SK-N-SH (cell line): ENCODE measurements around the gene APLP1. TPM values are rescaled to one million over a fixed set of nuclear protein-coding genes. Genes with fewer than 3 reads are reported as not detected.
A peak's percentile ranks its signal among the peaks of the same experiment; 100 is the strongest.

Experiments
- CTCF ChIA-PET: fragments of 300-600, 350-600 bp; formaldehyde crosslinking; extraction: SDS; loops from one replicate; lab custom pipeline; 2021; lab: Yijun Ruan, JAX
- POLR2A ChIA-PET: fragments of 350-600 bp; sonication (Branson Sonifier 250); formaldehyde crosslinking; extraction: SDS; loops from one replicate; lab custom pipeline; 2020; ENCODE audit warnings: antibody characterized with exemption, inconsistent platforms; lab: Yijun Ruan, JAX
- DNase-seq: peaks from one replicate; pipeline ENCODE4 v3.0.0; 2012
- H2AFZ ChIP-seq: fragments of 200-600 bp; sonication (generic); 2 replicates; pipeline ENCODE4 v1.8.1; 2016; ENCODE audit warnings: antibody characterized with exemption, mild to moderate bottlenecking, low read depth
- H3F3A ChIP-seq: fragments of 200-600 bp; sonication (generic); replicated peaks from 2 replicates; pipeline ENCODE3; 2016; ENCODE audit warnings: antibody characterized with exemption, mild to moderate bottlenecking; ENCODE audit not compliant: insufficient read depth
- H3K27ac ChIP-seq, 2 experiments: fragments of 200-500 bp in 1 of 2; fragments of 200-600 bp in 1 of 2; sonication (Bioruptor generic) in 1 of 2; sonication (generic), shearing (Covaris generic) in 1 of 2; 2 replicates each; pipeline versions ENCODE4 v1.5.1 to v1.6.1; 2014 to 2016; ENCODE audit warnings: low read depth in 2 of 2, inconsistent platforms in 1 of 2, low read length in 1 of 2, mild to moderate bottlenecking in 1 of 2, mixed read lengths in 1 of 2
- H3K27me3 ChIP-seq: fragments of 200-600 bp; sonication (generic), shearing (Covaris generic); 2 replicates; pipeline ENCODE4 v1.6.1; 2016; ENCODE audit warnings: mixed run types; ENCODE audit not compliant: insufficient read depth
- H3K36me3 ChIP-seq, 2 experiments: fragments of 200-500 bp in 1 of 2; fragments of 200-600 bp in 1 of 2; sonication (Bioruptor generic) in 1 of 2; sonication (generic) in 1 of 2; replicated peaks in 1 of 2; 2 replicates each; pipeline versions ENCODE3 to v1.5.1; 2014 to 2016; ENCODE audit warnings: low read length in 1 of 2, mild to moderate bottlenecking in 1 of 2; ENCODE audit not compliant: insufficient read depth in 2 of 2, control insufficient read depth in 1 of 2
- H3K4me1 ChIP-seq, 2 experiments: fragments of 200-500 bp in 1 of 2; fragments of 200-600 bp in 1 of 2; sonication (Bioruptor generic) in 1 of 2; sonication (generic), shearing (Covaris generic) in 1 of 2; 2 replicates each; pipeline versions ENCODE4 v1.5.1 to v1.6.1; 2014 to 2016; ENCODE audit warnings: low read depth in 1 of 2, low read length in 1 of 2, mixed run types in 1 of 2; ENCODE audit not compliant: insufficient read depth in 2 of 2, control insufficient read depth in 1 of 2
- H3K4me2 ChIP-seq: fragments of 200-600 bp; sonication (generic), shearing (Covaris generic); 2 replicates; pipeline ENCODE4 v1.6.1; 2017; ENCODE audit warnings: mixed run types
- H3K4me3 ChIP-seq, 2 experiments: fragments of 200-500 bp in 1 of 2; fragments of 200-600 bp in 1 of 2; sonication (Bioruptor generic) in 1 of 2; sonication (generic), shearing (Covaris generic) in 1 of 2; 2 replicates each; pipeline versions ENCODE4 v1.5.1 to v1.8.1; 2014 to 2016; ENCODE audit warnings: low read depth in 2 of 2, inconsistent platforms in 1 of 2, low read length in 1 of 2, mild to moderate bottlenecking in 1 of 2, mixed read lengths in 1 of 2, moderate library complexity in 1 of 2
- H3K79me2 ChIP-seq: fragments of 200-600 bp; sonication (generic); 2 replicates; pipeline ENCODE4 v1.8.1; 2017; ENCODE audit warnings: mild to moderate bottlenecking; ENCODE audit not compliant: insufficient read depth
- H3K9ac ChIP-seq: fragments of 200-600 bp; sonication (generic); 2 replicates; pipeline ENCODE4 v1.6.1; 2017; ENCODE audit warnings: mixed run types
- H3K9me2 ChIP-seq: fragments of 200-600 bp; sonication (generic); 2 replicates; pipeline ENCODE4 v1.6.1; 2017; ENCODE audit warnings: mixed run types
- H3K9me3 ChIP-seq: fragments of 200-600 bp; sonication (generic); 2 replicates; pipeline ENCODE4 v1.6.1; 2017; ENCODE audit warnings: mixed run types, mild to moderate bottlenecking, moderate library complexity
- H4K20me1 ChIP-seq: fragments of 200-600 bp; sonication (generic); 2 replicates; pipeline ENCODE4 v1.6.1; 2017; ENCODE audit warnings: mild to moderate bottlenecking, mixed run types; ENCODE audit not compliant: insufficient read depth
- CHD2 ChIP-seq: fragments of 150-350 bp; IDR thresholded peaks from 2 replicates; pipeline ENCODE4 v1.6.1; 2018; ENCODE audit warnings: low read length; ENCODE audit not compliant: partially characterized antibody
- EP300 ChIP-seq, 2 experiments: IDR thresholded peaks; 2 replicates each; pipeline versions ENCODE4 v1.4.0 to v1.6.1; 2012; ENCODE audit warnings: borderline replicate concordance in 1 of 2, low read depth in 1 of 2, low read length in 1 of 2
- FOSL2 ChIP-seq: IDR thresholded peaks from 2 replicates; pipeline ENCODE4 v1.4.0; 2012; ENCODE audit warnings: low read depth, mild to moderate bottlenecking, moderate library complexity, borderline replicate concordance
- JUND ChIP-seq: IDR thresholded peaks from 2 replicates; pipeline ENCODE4 v1.4.0; 2012
- MEF2A ChIP-seq: IDR thresholded peaks from 2 replicates; pipeline ENCODE4 v1.4.0; 2012; ENCODE audit warnings: low read depth, borderline replicate concordance
- MXI1 ChIP-seq: IDR thresholded peaks from 2 replicates; pipeline ENCODE4 v1.6.1; 2012; ENCODE audit warnings: mild to moderate bottlenecking, low read depth, low read length, improper control_type of control experiment
- RAD21 ChIP-seq: IDR thresholded peaks from 2 replicates; pipeline ENCODE4 v1.6.1; 2012; ENCODE audit warnings: mild to moderate bottlenecking, low read length
- RFX5 ChIP-seq: IDR thresholded peaks from 2 replicates; pipeline ENCODE4 v1.6.1; 2012; ENCODE audit warnings: mild to moderate bottlenecking, improper control_type of control experiment, low read length
- SMC3 ChIP-seq: IDR thresholded peaks from 2 replicates; pipeline ENCODE4 v1.6.1; 2012; ENCODE audit warnings: low read depth, low read length, improper control_type of control experiment
- TEAD4 ChIP-seq: IDR thresholded peaks from 2 replicates; pipeline ENCODE4 v1.4.0; 2012; ENCODE audit warnings: mild to moderate bottlenecking, borderline replicate concordance; ENCODE audit not compliant: insufficient read depth
- YY1 ChIP-seq: IDR thresholded peaks from 2 replicates; pipeline ENCODE4 v1.4.0; 2012; ENCODE audit warnings: low read depth, mild to moderate bottlenecking
- WGBS: methylation state at CpG from one replicate; pipeline ENCODE4 v1.1.6; 2017; ENCODE audit warnings: low lambda C conversion rate; 5-methylcytosine and 5-hydroxymethylcytosine counted together
- polyA plus RNA-seq, 3 experiments: library from polyadenylated mRNA; depleted of rRNA; stranded (reverse); fragments of >200 nt; gene quantifications; 2 replicates each; pipeline ENCODE4 v1.2.3, GENCODE V29; 2012
- TF ChIP-seq, protein P1 (sequence below): IDR thresholded peaks from 2 replicates; pipeline ENCODE4 v1.4.0; 2012; ENCODE audit warnings: low read depth, borderline replicate concordance
- TF ChIP-seq, protein P2 (sequence below): fragments of 200-600 bp; sonication (generic); IDR thresholded peaks from 2 replicates; pipeline ENCODE4 v1.6.1; 2017; ENCODE audit warnings: antibody characterized with exemption, mild to moderate bottlenecking, moderate library complexity
- TF ChIP-seq, protein P3 (sequence below): fragments of 150-350 bp; IDR thresholded peaks from 2 replicates; pipeline ENCODE4 v1.6.1; 2016; ENCODE audit warnings: mild to moderate bottlenecking, low read depth, low read length
- TF ChIP-seq, protein P4 (sequence below): fragments of 150-350 bp; IDR thresholded peaks from 2 replicates; pipeline ENCODE4 v1.6.1; 2017; ENCODE audit warnings: antibody characterized with exemption, low read length, low read depth, borderline replicate concordance

Gene APLP1
- polyA plus RNA-seq, 1 of the 3 experiments (the other 2 are of a cell fraction) = 66.7 TPM

DNA sequence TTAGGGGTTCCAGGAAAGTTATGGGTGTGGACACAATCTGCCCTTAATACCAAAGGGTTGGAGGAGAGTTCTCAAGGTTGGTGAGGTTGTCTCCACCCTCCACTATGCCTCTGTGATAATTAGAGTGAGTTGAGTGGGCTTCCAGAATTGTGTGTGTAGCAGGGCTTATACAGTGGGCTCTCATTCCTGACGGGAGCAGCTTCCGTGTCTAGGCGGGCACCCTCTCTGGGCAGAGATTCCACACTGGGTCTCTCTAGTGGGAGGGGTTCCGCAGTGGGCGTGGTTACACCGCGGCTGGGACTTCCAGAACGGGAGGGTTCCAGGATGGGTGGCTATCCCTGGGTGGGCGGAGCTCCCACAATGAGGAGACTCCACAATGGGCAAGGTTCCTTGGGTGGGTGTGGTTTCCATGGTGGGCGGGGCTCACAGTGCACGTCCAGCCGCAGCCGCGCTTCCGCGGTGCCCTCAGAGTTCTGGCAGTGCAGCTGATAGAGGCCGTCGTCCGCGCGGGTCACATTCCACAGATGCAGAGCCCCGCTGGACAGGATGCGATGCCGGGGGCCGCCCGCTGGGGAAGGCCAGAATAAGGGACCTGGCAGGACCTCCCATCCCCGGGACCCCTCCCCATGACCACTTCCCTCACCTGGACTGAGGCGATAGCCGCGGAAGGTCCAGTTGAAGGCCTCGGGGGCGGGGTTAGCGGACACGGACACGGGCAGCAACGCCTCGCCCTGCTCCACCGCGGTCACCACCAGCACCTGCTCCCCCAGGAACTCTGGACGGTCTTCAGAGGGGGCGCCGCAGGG lies 24.5 kb upstream of the APLP1 start:
- H3K27me3 ChIP-seq = peaks cover 47% of the 10 kb centered on the region
- TF ChIP-seq, protein P1, sequence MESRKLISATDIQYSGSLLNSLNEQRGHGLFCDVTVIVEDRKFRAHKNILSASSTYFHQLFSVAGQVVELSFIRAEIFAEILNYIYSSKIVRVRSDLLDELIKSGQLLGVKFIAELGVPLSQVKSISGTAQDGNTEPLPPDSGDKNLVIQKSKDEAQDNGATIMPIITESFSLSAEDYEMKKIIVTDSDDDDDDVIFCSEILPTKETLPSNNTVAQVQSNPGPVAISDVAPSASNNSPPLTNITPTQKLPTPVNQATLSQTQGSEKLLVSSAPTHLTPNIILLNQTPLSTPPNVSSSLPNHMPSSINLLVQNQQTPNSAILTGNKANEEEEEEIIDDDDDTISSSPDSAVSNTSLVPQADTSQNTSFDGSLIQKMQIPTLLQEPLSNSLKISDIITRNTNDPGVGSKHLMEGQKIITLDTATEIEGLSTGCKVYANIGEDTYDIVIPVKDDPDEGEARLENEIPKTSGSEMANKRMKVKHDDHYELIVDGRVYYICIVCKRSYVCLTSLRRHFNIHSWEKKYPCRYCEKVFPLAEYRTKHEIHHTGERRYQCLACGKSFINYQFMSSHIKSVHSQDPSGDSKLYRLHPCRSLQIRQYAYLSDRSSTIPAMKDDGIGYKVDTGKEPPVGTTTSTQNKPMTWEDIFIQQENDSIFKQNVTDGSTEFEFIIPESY = no peak
- TF ChIP-seq, protein P2, sequence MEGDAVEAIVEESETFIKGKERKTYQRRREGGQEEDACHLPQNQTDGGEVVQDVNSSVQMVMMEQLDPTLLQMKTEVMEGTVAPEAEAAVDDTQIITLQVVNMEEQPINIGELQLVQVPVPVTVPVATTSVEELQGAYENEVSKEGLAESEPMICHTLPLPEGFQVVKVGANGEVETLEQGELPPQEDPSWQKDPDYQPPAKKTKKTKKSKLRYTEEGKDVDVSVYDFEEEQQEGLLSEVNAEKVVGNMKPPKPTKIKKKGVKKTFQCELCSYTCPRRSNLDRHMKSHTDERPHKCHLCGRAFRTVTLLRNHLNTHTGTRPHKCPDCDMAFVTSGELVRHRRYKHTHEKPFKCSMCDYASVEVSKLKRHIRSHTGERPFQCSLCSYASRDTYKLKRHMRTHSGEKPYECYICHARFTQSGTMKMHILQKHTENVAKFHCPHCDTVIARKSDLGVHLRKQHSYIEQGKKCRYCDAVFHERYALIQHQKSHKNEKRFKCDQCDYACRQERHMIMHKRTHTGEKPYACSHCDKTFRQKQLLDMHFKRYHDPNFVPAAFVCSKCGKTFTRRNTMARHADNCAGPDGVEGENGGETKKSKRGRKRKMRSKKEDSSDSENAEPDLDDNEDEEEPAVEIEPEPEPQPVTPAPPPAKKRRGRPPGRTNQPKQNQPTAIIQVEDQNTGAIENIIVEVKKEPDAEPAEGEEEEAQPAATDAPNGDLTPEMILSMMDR = no peak
- no peaks in the 10 kb centered on the region for H3K36me3 ChIP-seq
- 18% methylated on average over 17 of the region's 42 CpGs for WGBS
- no peaks in the 10 kb centered on the region for H4K20me1 ChIP-seq
- no peaks in the 10 kb centered on the region for H3K9me2 ChIP-seq
- H3K4me1 ChIP-seq = peaks cover 0 to 8% of the 10 kb centered on the region in 2 experiments; a peak in 1 of 4 replicates
- no peak overlapping the region for H3K27ac ChIP-seq
- no peaks in the 10 kb centered on the region for H3K79me2 ChIP-seq
- H3K9ac ChIP-seq = no peak overlapping the region
- no peaks in the 10 kb centered on the region for H3F3A ChIP-seq
- H3K4me2 ChIP-seq = no peak overlapping the region
- peak; percentile 79 for DNase-seq
- ChIA-PET POLR2A (no interaction called here), CTCF (no interaction called here)
- no peak overlapping the region for H2AFZ ChIP-seq
- H3K9me3 ChIP-seq = no peaks in the 10 kb centered on the region
- no peak overlapping the region; a peak in 1 of 4 replicates for H3K4me3 ChIP-seq

DNA sequence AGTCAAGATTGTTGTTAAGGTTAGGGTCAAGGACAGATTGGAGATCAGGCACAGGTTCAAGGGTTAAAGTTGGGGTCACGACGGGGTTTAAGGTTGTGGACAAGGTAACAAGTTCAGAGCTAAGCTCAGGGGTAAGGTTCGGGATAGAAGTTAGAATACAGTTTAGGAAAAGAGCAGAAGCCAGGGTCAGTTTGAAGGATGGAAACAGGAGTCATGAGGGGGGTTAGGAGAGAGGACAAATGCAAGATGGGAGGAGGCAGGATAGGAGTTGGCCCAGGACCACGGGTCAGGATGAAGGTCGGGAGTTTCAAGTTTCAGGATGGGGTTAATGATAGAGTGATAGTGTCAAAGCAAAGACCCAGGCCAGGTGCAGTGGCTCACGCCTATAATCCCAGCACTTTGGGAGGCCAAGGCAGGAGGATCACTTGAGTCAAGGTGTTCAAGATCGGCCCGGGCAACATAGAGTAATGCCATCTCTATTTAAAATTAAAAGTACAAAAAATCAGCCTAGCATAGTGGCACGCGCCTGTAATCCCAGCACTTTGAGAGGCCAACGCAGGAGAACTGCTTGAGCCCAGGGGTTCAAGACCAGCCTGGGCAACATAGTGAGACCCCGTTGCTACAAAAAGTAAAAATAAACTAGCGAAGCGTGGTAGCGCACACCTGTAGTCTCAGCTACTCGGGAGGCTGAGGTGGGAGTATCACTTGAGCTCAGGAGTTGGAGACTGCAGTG lies 23.7 kb upstream of the APLP1 start:
- 51% methylated on average over 16 of the region's 16 CpGs for WGBS
- peaks cover 55% of the 10 kb centered on the region for H3K27me3 ChIP-seq
- H3K9ac ChIP-seq = no peak overlapping the region
- no peaks in the 10 kb centered on the region for H3K9me2 ChIP-seq
- no peaks in the 10 kb centered on the region for H3K36me3 ChIP-seq
- peak overlapping the region; percentile 72 for H3K4me2 ChIP-seq
- H3K79me2 ChIP-seq = no peaks in the 10 kb centered on the region
- H3K27ac ChIP-seq = no peak overlapping the region
- H2AFZ ChIP-seq = no peak overlapping the region
- DNase-seq = no peak
- H4K20me1 ChIP-seq = no peaks in the 10 kb centered on the region
- H3F3A ChIP-seq = no peaks in the 10 kb centered on the region
- H3K9me3 ChIP-seq = no peaks in the 10 kb centered on the region
- H3K4me1 ChIP-seq = peaks cover 0 to 8% of the 10 kb centered on the region in 2 experiments; a peak in 1 of 4 replicates
- peak overlapping the region in 1 of 2 experiments; percentile 12; a peak in 1 of 4 replicates for H3K4me3 ChIP-seq
- ChIA-PET POLR2A (interaction anchor here (1.0 kb wide), 1 partner anchor 24 kb away, joined by 4 read pairs; the partner anchor contains the start of gene APLP1), CTCF (no interaction called here)
- TF ChIP-seq RAD21 (no peak), CHD2 (no peak), TEAD4 (no peak), EP300 (IDR thresholded peaks at IDR 0.05; ENCODE audit: borderline replicate concordance in 1 of 2, low read depth in 1 of 2, low read length in 1 of 2) (no peak), JUND (no peak), RFX5 (no peak), SMC3 (no peak), YY1 (no peak), MEF2A (no peak), MXI1 (no peak), FOSL2 (no peak)
- TF ChIP-seq, protein P3, sequence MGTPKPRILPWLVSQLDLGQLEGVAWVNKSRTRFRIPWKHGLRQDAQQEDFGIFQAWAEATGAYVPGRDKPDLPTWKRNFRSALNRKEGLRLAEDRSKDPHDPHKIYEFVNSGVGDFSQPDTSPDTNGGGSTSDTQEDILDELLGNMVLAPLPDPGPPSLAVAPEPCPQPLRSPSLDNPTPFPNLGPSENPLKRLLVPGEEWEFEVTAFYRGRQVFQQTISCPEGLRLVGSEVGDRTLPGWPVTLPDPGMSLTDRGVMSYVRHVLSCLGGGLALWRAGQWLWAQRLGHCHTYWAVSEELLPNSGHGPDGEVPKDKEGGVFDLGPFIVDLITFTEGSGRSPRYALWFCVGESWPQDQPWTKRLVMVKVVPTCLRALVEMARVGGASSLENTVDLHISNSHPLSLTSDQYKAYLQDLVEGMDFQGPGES = no peak
- TF ChIP-seq, protein P4, sequence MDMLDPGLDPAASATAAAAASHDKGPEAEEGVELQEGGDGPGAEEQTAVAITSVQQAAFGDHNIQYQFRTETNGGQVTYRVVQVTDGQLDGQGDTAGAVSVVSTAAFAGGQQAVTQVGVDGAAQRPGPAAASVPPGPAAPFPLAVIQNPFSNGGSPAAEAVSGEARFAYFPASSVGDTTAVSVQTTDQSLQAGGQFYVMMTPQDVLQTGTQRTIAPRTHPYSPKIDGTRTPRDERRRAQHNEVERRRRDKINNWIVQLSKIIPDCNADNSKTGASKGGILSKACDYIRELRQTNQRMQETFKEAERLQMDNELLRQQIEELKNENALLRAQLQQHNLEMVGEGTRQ = no peak
